ENCODE data around the gene METTL8. TPM values are rescaled to one million over a fixed set of nuclear protein-coding genes. Genes with fewer than 3 reads are reported as not detected.

The METTL8 gene
- total RNA-seq, 1 donor from 2014 or later = 39.9 TPM

DNA sequence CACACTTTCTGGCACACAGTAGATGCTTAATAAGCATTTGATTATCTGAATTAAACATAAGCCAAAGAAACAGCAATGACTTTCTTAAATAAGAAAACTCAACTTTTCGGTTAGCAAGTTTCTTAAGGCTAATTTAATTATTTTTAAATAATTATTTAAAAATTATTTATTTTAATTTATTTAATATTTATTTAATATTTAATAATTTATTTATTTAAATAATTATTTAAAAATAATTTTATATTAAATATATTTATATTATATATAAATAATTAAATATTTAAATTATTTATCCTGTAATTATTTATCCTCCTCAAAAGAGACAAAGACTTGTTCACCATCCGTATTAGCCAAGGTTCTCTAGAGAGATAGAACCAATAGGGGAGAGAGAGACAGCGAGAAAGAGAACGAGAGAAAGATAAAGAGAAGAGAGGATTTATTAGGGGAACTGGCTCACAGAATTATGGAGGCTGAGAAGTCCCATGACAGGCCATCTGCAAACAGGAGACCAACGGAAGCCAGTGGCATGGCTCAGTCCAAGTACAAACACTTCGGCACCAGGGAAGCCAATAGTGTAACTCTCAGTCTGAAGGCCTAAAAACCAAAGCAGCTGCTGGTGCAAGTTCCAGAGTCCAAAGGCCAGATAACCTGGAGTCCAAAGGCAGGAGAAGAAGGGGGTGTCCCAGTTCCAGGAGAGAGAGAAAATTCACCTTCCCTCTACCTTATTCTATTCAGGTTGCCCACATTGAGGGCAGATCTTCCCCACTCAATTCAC, 125.3 kb downstream of the METTL8 start:
- ATAC-seq = no peak

DNA sequence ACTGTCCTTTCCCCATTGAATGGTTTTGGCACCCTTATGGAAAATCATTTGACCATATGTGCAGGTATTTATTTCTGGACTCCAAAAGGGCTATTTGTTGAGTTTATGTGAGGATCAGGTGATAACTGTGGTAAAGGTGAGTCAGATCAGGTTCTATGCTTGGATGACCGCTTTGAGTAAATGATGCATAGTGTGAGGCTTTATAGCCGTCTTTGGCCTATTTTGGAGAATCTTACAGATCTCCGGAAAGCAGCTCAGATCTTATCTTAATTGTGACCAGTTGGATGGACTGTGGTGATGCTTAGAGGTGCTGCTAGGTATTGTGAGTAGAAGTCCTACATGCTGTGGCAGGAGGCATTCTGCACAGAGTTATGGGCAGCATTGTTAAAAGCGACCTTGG, 126.2 kb downstream of the METTL8 start:
- ATAC-seq = no peak

DNA sequence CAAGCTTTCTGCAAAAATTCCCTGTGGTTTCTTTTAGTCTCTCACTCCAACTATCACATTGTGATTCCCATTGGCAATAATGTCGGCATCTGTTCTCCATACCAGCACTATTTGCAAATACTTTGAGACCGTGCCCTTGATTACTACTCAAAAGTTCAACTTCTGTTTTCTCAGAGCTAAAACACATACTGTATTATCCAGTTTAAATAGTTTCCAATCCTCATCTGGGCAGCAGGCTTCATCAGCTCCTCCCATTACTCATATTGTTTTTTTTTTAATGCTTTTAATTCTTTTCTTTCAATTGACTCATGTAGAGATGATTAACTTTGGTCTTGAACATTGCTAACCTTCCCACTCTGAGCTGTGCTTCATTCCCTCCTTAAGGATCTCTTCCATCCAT, 135.8 kb downstream of the METTL8 start:
- no peak for ATAC-seq

DNA sequence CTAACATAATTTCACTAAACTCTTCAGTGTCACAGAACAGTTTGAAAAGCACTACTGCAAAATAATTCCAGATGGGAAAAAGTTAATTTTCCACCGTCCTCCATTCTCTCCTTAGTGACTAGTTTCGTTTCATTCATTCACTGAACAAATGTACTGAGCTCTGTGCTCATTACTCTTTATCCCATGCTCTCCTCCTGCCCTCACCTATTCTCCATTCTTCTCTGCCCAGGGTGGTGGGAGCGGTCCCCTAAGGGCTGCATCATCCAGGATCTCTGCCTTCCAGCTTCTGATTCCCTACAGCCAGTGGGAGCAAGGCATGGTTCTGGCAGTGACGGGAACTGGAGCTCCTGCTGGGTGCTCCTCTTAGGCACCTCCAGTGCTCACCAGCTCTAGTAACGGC, 139.2 kb downstream of the METTL8 start:
- no peak for ATAC-seq

- no peak for ATAC-seq
These were observed 140.1 kb downstream of the METTL8 start for GRCh38 chr2:171293661-171294060.

- ATAC-seq = no peak
These were observed 143.8 kb downstream of the METTL8 start for GRCh38 chr2:171289991-171290390.

GRCh38 chr2:171289316-171289715, 144.5 kb downstream of the METTL8 start:
- no peak for ATAC-seq

DNA sequence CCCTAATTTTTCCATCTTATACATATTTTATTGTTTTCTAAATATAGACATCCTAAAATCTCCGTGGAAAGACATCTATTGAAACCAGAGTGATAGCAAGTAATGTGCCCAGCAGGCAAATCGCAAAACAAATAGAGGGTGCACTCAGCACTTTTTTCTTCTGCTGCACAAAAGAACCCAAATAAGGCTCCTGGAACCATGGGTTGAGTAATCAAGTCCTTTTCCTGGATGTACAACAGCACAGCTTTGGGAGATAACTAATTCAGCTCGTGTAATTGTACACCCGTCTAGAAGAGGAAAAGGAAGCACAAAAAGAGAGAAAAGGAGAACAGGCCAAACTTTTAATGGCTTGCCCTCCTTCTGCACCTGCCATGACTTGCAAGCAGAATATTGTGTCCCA, 146.2 kb downstream of the METTL8 start:
- ATAC-seq = peak; percentile 20

- ATAC-seq = no peak
These were observed 146.7 kb downstream of the METTL8 start for GRCh38 chr2:171287036-171287571.

DNA sequence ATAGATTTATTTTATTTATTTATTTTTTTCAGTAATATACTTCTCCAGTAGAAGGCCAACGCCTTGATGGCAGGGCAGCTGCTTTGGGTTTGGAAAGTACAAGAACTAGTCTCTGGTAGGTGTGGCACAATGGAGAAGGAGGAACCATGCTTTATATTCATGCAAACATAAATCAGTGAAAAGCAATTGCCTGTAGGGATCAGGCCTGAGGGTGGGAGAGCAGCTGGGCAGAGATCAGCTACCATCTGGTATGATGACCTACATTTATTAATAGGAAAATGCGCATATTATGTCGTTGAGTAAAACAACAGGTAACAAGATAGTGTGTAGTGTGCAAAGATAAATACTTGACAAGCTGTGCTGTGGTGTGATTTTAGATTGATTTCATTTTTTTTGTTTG, 152.7 kb downstream of the METTL8 start:
- ATAC-seq = no peak

DNA sequence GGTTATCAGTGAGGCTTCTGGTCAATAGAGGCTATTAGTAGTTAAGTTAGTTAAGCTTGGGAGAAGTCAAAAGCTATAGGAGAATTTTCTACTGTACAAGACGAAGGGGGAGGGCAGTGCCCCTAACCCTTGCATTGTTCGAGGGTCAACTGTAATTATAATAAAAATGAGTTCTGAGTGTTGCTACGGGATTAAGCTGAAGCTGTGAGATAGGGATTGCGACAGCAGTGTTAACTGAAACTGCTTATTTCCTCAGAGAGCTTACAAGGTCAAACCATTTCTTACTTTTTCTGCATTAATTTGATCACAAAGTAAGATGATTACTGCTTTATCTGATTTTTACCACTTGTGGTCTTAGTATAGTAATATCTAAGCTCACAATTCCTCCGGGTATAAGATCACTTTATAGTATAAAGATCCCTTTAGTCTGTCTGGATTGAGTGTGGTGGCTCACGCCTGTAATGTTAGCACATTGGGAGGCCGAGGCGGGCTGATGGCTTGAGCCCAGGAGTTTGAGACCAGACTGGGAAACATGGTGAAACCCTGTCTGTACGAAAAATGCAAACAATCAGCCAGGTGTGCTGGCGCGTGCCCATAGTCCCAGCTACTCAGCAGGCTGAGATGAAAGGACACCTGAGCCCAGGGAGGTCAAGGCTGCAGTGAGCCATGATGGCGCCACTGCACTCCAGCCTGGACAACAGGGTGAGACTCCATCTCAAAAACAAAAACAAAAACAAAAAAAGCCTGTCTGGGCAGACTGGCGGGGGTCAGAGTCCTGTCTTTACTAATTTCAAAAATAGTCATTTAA, 153.6 kb downstream of the METTL8 start:
- no peak for ATAC-seq

DNA sequence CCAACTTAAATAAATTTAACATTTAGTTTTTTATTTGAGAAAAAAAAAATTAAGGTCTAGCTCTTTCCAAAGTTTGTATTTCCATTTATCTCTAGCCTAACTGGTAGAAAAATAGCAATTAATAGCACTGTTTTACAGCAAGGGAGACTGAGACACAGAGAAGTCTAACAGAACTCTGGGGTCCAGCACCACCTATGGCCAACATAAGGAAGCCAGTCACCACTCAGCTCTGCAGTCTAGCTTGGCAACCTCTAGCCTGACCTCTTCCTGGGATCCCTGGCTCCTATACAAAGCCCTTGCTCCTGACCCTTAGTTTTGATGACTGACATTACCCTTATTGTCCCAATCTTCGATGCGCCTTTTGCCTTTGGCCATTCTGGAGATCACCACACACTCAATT, 159.0 kb downstream of the METTL8 start:
- ATAC-seq = no peak

GRCh38 chr2:171271971-171272436, 161.8 kb downstream of the METTL8 start:
- ATAC-seq = peak; percentile 99

DNA sequence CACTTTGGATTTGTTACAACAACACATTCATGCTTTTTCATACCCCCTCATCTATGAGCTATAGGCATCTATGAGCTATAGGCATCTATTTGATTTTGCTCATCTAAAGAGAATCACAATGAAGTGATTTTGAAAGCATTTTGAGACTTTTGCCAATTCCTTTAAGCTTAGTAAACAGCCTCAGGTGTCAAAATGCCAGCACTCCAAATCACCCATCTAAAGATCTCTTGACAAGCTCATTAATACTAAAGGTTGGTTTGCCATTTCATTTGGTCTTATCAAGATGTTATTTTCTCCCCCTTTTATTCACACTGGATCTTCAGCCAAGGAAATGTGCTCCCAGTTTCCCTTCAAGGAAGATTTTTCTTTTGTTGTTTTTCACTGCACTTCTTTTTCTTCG, 162.4 kb downstream of the METTL8 start:
- ATAC-seq = no peak

GRCh38 chr2:171267855-171268629, 165.7 kb downstream of the METTL8 start:
- no peak for ATAC-seq

Other genes starting within 250 kb of the METTL8 start
- gene DCAF17, start 236 bp upstream of the METTL8 start, total RNA-seq = 9.4 TPM
- 7.2 TPM for gene CYBRD1, start 88.5 kb upstream of the METTL8 start, total RNA-seq

Data from esophagus mucosa (tissue), 1 donor.